Bronchial epithelial cell (primary cell): Measurements from ENCODE around the gene IGFBP4. TPM values are rescaled to one million over a fixed set of nuclear protein-coding genes. Genes with fewer than 3 reads are reported as not detected.

Source experiments
- DNase-seq: peaks from one replicate; pipeline ENCODE4 v3.0.0-alpha.2; 2010; ENCODE audit warnings: low read depth
- FAIRE-seq: peaks from 2 replicates; lab custom pipeline; 2011; peaks lifted over from hg19 to GRCh38; lab: Jason Lieb, UNC
- H3K27me3 ChIP-seq: 2 replicates; pipeline ENCODE4 v1.5.1; 2011; ENCODE audit warnings: low read length; ENCODE audit not compliant: control insufficient read depth, insufficient read depth
- H3K36me3 ChIP-seq: 2 replicates; pipeline ENCODE4 v1.5.1; 2011; ENCODE audit warnings: low read length; ENCODE audit not compliant: control insufficient read depth, insufficient read depth
- H3K4me3 ChIP-seq: 2 replicates; pipeline ENCODE4 v1.5.1; 2011; ENCODE audit warnings: mild to moderate bottlenecking, low read depth, low read length, control low read depth
- total RNA-seq: library from RNA; depleted of rRNA; stranded (reverse); fragments of >200 nt; gene quantifications from 2 replicates; pipeline ENCODE4 v1.2.1, GENCODE V29; 2014
- TF ChIP-seq, protein P1 (sequence below): IDR thresholded peaks from 2 replicates; pipeline ENCODE4 v1.5.1; 2011; ENCODE audit warnings: mild to moderate bottlenecking, moderate library complexity, low read length, control low read depth, inconsistent platforms; ENCODE audit not compliant: insufficient read depth, severe bottlenecking

Gene IGFBP4
- total RNA-seq, 1 donor from 2014 or later = 21.9 TPM

DNA sequence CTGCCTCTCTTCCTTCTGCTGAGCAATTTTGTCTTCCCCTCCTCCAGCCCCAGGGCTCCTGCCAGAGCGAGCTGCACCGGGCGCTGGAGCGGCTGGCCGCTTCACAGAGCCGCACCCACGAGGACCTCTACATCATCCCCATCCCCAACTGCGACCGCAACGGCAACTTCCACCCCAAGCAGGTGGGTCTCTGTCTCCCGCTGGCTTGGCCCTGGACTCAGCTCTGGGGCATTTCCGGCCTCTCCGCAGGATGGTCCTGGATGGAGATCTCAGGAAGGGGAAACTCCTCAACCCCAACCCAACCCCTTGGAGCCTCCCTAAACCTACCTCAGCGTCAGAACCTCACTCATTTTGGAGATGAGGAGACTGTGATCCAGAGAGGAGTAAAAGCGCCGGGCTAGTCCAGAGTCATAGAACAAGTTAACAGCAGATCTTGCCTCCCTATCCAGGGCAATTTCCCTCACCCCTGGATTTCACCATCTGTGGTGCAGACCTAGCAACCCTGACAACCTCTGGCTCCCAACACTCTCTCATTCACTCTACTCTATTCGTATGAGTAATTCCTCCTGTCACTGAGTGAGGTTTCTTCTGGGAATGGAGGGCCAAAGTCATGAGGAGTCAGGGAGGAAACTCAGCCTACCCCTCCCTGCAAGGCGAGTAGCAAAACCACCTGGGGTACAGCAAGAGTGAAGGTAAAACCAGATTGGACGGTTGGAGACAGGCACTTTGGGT lies 10.8 kb downstream of the IGFBP4 start:
- H3K27me3 ChIP-seq = no peaks in the 10 kb centered on the region
- FAIRE-seq (no peak), DNase-seq (no peak)
- H3K4me3 ChIP-seq = no peak overlapping the region
- TF ChIP-seq, protein P1, sequence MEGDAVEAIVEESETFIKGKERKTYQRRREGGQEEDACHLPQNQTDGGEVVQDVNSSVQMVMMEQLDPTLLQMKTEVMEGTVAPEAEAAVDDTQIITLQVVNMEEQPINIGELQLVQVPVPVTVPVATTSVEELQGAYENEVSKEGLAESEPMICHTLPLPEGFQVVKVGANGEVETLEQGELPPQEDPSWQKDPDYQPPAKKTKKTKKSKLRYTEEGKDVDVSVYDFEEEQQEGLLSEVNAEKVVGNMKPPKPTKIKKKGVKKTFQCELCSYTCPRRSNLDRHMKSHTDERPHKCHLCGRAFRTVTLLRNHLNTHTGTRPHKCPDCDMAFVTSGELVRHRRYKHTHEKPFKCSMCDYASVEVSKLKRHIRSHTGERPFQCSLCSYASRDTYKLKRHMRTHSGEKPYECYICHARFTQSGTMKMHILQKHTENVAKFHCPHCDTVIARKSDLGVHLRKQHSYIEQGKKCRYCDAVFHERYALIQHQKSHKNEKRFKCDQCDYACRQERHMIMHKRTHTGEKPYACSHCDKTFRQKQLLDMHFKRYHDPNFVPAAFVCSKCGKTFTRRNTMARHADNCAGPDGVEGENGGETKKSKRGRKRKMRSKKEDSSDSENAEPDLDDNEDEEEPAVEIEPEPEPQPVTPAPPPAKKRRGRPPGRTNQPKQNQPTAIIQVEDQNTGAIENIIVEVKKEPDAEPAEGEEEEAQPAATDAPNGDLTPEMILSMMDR = no peak
- peaks cover 14% of the 10 kb centered on the region for H3K36me3 ChIP-seq

DNA sequence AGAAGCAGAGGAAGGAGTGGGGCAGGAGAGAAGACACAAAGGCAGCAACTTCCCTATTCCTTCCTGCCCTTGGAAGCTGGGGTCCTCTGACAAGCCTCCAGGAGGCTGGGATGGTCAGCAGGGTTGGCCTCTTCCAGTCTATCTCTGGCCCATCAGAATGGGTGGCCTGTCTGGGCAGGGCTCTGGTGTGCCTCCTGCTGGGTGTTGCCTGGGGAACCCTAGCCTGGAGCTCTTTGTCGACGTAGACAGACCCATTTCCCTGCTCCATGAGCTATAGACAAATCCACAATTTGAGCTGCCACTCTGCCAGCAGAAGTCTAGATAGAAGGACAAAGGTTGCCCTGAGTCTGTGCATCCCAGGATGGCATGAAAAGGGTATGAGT lies 11.4 kb downstream of the IGFBP4 start:
- TF ChIP-seq, protein P1 = no peak
- H3K36me3 ChIP-seq = peaks cover 14% of the 10 kb centered on the region
- H3K27me3 ChIP-seq = no peaks in the 10 kb centered on the region
- DNase-seq (no peak), FAIRE-seq (no peak)
- no peak overlapping the region for H3K4me3 ChIP-seq

DNA sequence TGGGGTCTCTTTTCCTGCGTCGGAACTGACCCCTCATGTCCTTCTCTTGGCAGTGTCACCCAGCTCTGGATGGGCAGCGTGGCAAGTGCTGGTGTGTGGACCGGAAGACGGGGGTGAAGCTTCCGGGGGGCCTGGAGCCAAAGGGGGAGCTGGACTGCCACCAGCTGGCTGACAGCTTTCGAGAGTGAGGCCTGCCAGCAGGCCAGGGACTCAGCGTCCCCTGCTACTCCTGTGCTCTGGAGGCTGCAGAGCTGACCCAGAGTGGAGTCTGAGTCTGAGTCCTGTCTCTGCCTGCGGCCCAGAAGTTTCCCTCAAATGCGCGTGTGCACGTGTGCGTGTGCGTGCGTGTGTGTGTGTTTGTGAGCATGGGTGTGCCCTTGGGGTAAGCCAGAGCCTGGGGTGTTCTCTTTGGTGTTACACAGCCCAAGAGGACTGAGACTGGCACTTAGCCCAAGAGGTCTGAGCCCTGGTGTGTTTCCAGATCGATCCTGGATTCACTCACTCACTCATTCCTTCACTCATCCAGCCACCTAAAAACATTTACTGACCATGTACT lies 13.2 kb downstream of the IGFBP4 start:
- no peak for DNase-seq
- peak; percentile 68 for FAIRE-seq
- no peaks in the 10 kb centered on the region for H3K27me3 ChIP-seq
- H3K36me3 ChIP-seq = peaks cover 14% of the 10 kb centered on the region
- no peak overlapping the region for H3K4me3 ChIP-seq
- TF ChIP-seq, protein P1 = no peak

DNA sequence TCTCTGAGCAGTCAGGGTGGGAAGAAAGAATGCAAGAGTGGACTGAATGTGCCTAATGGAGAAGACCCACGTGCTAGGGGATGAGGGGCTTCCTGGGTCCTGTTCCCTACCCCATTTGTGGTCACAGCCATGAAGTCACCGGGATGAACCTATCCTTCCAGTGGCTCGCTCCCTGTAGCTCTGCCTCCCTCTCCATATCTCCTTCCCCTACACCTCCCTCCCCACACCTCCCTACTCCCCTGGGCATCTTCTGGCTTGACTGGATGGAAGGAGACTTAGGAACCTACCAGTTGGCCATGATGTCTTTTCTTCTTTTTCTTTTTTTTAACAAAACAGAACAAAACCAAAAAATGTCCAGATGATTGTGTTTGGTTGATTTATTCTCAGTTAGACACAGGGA lies 14.1 kb downstream of the IGFBP4 start:
- TF ChIP-seq, protein P1 = no peak
- Histone ChIP-seq H3K36me3 (peaks cover 14% of the 10 kb centered on the region), H3K4me3 (no peak overlapping the region), H3K27me3 (no peaks in the 10 kb centered on the region)
- FAIRE-seq (peak; percentile 13), DNase-seq (no peak)

DNA sequence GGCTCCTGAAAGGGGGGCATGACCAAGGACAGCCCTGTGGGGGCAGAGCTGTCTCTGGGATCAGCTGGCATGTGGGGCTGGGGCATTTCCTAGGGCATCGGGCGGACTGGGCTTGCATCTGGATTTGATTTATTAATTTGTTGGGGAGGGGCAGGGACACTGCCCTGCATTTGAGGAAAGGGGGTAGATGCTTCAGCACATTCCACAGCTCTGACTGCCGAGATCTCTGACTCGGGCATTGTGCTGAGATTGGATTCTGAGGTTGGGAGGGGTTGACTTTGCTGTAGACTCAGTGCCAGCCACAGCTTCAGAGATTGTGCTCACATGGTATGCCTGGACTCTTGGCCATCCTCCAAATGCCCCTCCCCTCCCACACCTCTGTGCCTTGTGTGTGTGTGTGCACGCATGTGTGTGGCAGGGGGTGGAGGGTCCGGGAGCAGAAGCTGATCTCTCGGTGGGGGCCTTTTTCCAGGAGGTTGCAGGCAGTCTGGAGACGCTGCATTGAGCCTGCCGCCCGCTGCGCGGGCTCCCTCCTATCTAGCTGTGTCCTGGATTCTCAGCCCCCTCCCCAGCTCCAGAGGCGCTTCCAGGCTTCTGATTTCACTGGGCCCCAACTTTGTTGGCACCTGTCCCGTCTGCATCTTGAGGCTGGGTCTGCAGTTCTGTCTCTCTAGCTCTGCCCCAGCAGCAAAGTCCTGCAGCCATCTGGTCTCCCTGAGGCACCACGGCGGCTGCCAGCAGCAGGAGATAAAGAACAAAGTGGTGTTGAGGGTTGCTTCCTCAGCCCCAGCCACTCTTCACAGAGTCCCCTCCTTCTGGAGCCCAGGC lies 14.9 kb downstream of the IGFBP4 start:
- TF ChIP-seq, protein P1 = no peak
- no peak for DNase-seq
- no peaks in the 10 kb centered on the region for H3K27me3 ChIP-seq
- peaks cover 9% of the 10 kb centered on the region for H3K36me3 ChIP-seq
- no peak for FAIRE-seq
- no peak overlapping the region for H3K4me3 ChIP-seq
